H9 (cell line): ENCODE measurements around the gene KANSL1L. TPM values are rescaled to one million over a fixed set of nuclear protein-coding genes. Genes with fewer than 3 reads are reported as not detected.

ENCODE experiments used
- DNase-seq: peaks from one replicate; pipeline ENCODE4 v3.0.0-alpha.2; 2017
- H2AFZ ChIP-seq: one replicate; pipeline ENCODE4 v1.6.1; 2013; ENCODE audit warnings: mild to moderate bottlenecking, low read length, control low read depth, moderate library complexity
- H2AK5ac ChIP-seq: 2 replicates; pipeline ENCODE4 v1.6.1; 2013; ENCODE audit warnings: low read length, control low read depth, mixed read lengths; ENCODE audit not compliant: insufficient read length
- H2BK120ac ChIP-seq: one replicate; pipeline ENCODE4 v1.6.1; 2013; ENCODE audit warnings: low read depth, mild to moderate bottlenecking, low read length, control low read depth, inconsistent platforms; ENCODE audit not compliant: poor library complexity, severe bottlenecking
- H2BK12ac ChIP-seq: 2 replicates; pipeline ENCODE4 v1.6.1; 2013; ENCODE audit warnings: low read length, control low read depth, mixed read lengths, low read depth; ENCODE audit not compliant: insufficient read length
- H2BK15ac ChIP-seq: 2 replicates; pipeline ENCODE4 v1.6.1; 2013; ENCODE audit warnings: low read depth, low read length, control low read depth
- H2BK20ac ChIP-seq: one replicate; pipeline ENCODE4 v1.6.1; 2013; ENCODE audit warnings: low read depth, mild to moderate bottlenecking, low read length, control low read depth, inconsistent platforms; ENCODE audit not compliant: poor library complexity, severe bottlenecking
- H2BK5ac ChIP-seq: 2 replicates; pipeline ENCODE4 v1.6.1; 2013; ENCODE audit warnings: low read length, control low read depth, mixed read lengths; ENCODE audit not compliant: insufficient read length
- H3K14ac ChIP-seq: 2 replicates; pipeline ENCODE4 v1.6.1; 2013; ENCODE audit warnings: low read length, control low read depth; ENCODE audit not compliant: insufficient read depth
- H3K18ac ChIP-seq: 2 replicates; pipeline ENCODE4 v1.6.1; 2013; ENCODE audit warnings: low read depth, mild to moderate bottlenecking, mixed read lengths, low read length, control low read depth; ENCODE audit not compliant: insufficient read length
- H3K23ac ChIP-seq: 2 replicates; pipeline ENCODE4 v1.6.1; 2013; ENCODE audit warnings: low read length, control low read depth, mixed read lengths, low read depth; ENCODE audit not compliant: insufficient read length
- H3K23me2 ChIP-seq: 2 replicates; pipeline ENCODE4 v1.6.1; 2013; ENCODE audit warnings: low read depth, mild to moderate bottlenecking, mixed read lengths, low read length, control low read depth; ENCODE audit not compliant: insufficient read length, poor library complexity, severe bottlenecking
- H3K27ac ChIP-seq: 2 replicates; pipeline ENCODE4 v1.5.1; 2013; ENCODE audit warnings: low read length, control low read depth, mixed read lengths, low read depth; ENCODE audit not compliant: insufficient read length
- H3K27me3 ChIP-seq: 2 replicates; pipeline ENCODE4 v1.6.1; 2013; ENCODE audit warnings: low read length, control low read depth, inconsistent platforms; ENCODE audit not compliant: insufficient read depth
- H3K4ac ChIP-seq: 2 replicates; pipeline ENCODE4 v1.6.1; 2013; ENCODE audit warnings: low read depth, mild to moderate bottlenecking, control low read depth, inconsistent platforms, low read length, moderate library complexity
- H3K4me1 ChIP-seq: 2 replicates; pipeline ENCODE4 v1.6.1; 2013; ENCODE audit warnings: low read length, control low read depth, inconsistent platforms; ENCODE audit not compliant: insufficient read depth
- H3K4me2 ChIP-seq: 2 replicates; pipeline ENCODE4 v1.6.1; 2013; ENCODE audit warnings: low read length, control low read depth, mixed read lengths; ENCODE audit not compliant: insufficient read length, insufficient read depth
- H3K56ac ChIP-seq: 2 replicates; pipeline ENCODE4 v1.6.1; 2013; ENCODE audit warnings: low read depth, mild to moderate bottlenecking, mixed read lengths, low read length, control low read depth; ENCODE audit not compliant: insufficient read length
- H3K79me1 ChIP-seq: 2 replicates; pipeline ENCODE4 v1.6.1; 2013; ENCODE audit warnings: low read depth, mild to moderate bottlenecking, moderate library complexity, low read length, control low read depth, inconsistent platforms; ENCODE audit not compliant: insufficient read depth, poor library complexity, severe bottlenecking
- H3K79me2 ChIP-seq: 2 replicates; pipeline ENCODE4 v1.6.1; 2013; ENCODE audit warnings: low read length, control low read depth, inconsistent platforms; ENCODE audit not compliant: insufficient read depth
- H3K9ac ChIP-seq: 2 replicates; pipeline ENCODE4 v1.6.1; 2013; ENCODE audit warnings: low read length, control low read depth, mixed read lengths; ENCODE audit not compliant: insufficient read length; ENCODE audit errors: extremely low read depth
- H3K9me3 ChIP-seq: one replicate; pipeline ENCODE4 v1.6.1; 2013; ENCODE audit warnings: low read depth, low read length, inconsistent platforms; ENCODE audit not compliant: control insufficient read depth
- H3T11ph ChIP-seq: one replicate; pipeline ENCODE4 v1.6.1; 2013; ENCODE audit warnings: mild to moderate bottlenecking, low read length, control low read depth, inconsistent platforms
- H4K20me1 ChIP-seq: one replicate; pipeline ENCODE4 v1.6.1; 2013; ENCODE audit not compliant: control insufficient read depth, insufficient read length, insufficient read depth
- H4K5ac ChIP-seq: 2 replicates; pipeline ENCODE4 v1.6.1; 2013; ENCODE audit warnings: low read depth, mild to moderate bottlenecking, mixed read lengths, low read length, control low read depth; ENCODE audit not compliant: insufficient read length
- H4K8ac ChIP-seq: replicated peaks from 2 replicates; pipeline ENCODE4 v1.6.1; 2013; ENCODE audit warnings: low read length, control low read depth, mixed read lengths, low read depth; ENCODE audit not compliant: insufficient read length
- H4K91ac ChIP-seq: 2 replicates; pipeline ENCODE4 v1.6.1; 2013; ENCODE audit warnings: low read depth, mild to moderate bottlenecking, moderate library complexity, mixed read lengths, low read length, control low read depth; ENCODE audit not compliant: insufficient read length
- H3K27ac Mint-ChIP-seq, 3 experiments: 2 replicates in 2 of 3; 3 replicates in 1 of 3; pipeline ENCODE4 v1.8.0; 2020 to 2021; ENCODE audit warnings: mixed read lengths in 3 of 3, mild to moderate bottlenecking in 1 of 3, moderate library complexity in 1 of 3
- H3K27me3 Mint-ChIP-seq: 2 replicates; pipeline ENCODE4 v1.8.0; 2021; ENCODE audit warnings: low read depth, mild to moderate bottlenecking, moderate library complexity, mixed read lengths
- H3K36me3 Mint-ChIP-seq, 3 experiments: 2 replicates in 2 of 3; 3 replicates in 1 of 3; pipeline ENCODE4 v1.8.0; 2020 to 2021; ENCODE audit warnings: low read depth in 3 of 3, mixed read lengths in 3 of 3; ENCODE audit not compliant: insufficient read depth in 1 of 3
- H3K4me1 Mint-ChIP-seq, 2 experiments: 2 replicates each; pipeline ENCODE4 v1.8.0; 2020; ENCODE audit warnings: mixed read lengths in 2 of 2
- H3K4me3 Mint-ChIP-seq, 2 experiments: 2 replicates in 1 of 2; 3 replicates in 1 of 2; pipeline ENCODE4 v1.8.0; 2020 to 2021; ENCODE audit warnings: mild to moderate bottlenecking in 2 of 2, mixed read lengths in 2 of 2, moderate library complexity in 1 of 2
- H3K9me3 Mint-ChIP-seq, 2 experiments: 2 replicates in 1 of 2; 3 replicates in 1 of 2; pipeline ENCODE4 v1.8.0; 2020; ENCODE audit warnings: mild to moderate bottlenecking in 2 of 2, mixed read lengths in 2 of 2, moderate library complexity in 1 of 2
- total RNA-seq: library from RNA; stranded (reverse); gene quantifications from 2 replicates; pipeline ENCODE4 v1.2.1, GENCODE V29; 2021
- TF ChIP-seq, protein P1 (sequence below): fragments of 200-600 bp; sonication (generic); conservative IDR thresholded peaks from 3 replicates; pipeline ENCODE4 v1.8.0; 2021; ENCODE audit warnings: antibody characterized with exemption, mild to moderate bottlenecking

KANSL1L gene
- total RNA-seq, 1 experiment from 2014 or later, result 8.2 TPM

DNA sequence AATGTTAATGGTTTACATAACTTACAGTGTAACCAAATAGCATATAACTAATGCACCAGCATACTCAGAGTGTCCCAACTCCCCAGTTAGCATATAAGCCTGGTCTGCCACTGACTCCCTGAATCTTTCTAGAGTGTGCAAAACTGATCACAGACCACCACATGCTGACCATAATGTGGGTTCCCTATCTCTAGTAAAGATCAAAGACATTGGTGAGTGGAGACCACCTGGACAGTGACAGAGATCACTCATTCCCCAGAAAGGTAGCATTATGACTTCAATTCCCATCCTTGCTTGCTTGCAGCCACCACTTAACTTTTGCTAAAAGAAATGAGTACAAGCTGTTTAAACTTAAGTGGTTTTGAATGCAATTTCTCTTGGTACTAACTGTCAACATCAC is 39.0 kb downstream of the KANSL1L start:
- Histone ChIP-seq H4K20me1 (no peaks in the 10 kb centered on the region), H3T11ph (no peak overlapping the region), H3K23ac (no peak overlapping the region), H3K14ac (no peak overlapping the region), H2BK20ac (no peak overlapping the region), H2BK12ac (no peak overlapping the region), H2AK5ac (no peak overlapping the region), H3K9me3 (no peaks in the 10 kb centered on the region), H3K79me2 (no peaks in the 10 kb centered on the region), H4K8ac (no peak overlapping the region), H4K5ac (no peak overlapping the region), H3K23me2 (no peaks in the 10 kb centered on the region), H3K79me1 (no peaks in the 10 kb centered on the region), H2BK5ac (no peak overlapping the region), H3K9ac (no peak overlapping the region), H2AFZ (no peak overlapping the region), H3K4ac (no peak overlapping the region), H3K27ac (no peak overlapping the region), H3K56ac (no peak overlapping the region), H3K18ac (no peak overlapping the region), H3K4me1 (0 out of 2 replicates have a peak, but pooled peaks cover 3% of the 10 kb centered on the region), H2BK120ac (no peak overlapping the region), H2BK15ac (no peak overlapping the region), H4K91ac (no peak overlapping the region), H3K27me3 (no peaks in the 10 kb centered on the region), H3K4me2 (no peak overlapping the region)
- H3K27me3 Mint-ChIP-seq, result no peaks in the 10 kb centered on the region
- H3K4me3 Mint-ChIP-seq, result no peak overlapping the region
- peaks cover 3 to 11% (median 9%) of the 10 kb centered on the region in 3 experiments for H3K36me3 Mint-ChIP-seq
- H3K4me1 Mint-ChIP-seq, result peaks cover 7 to 8% of the 10 kb centered on the region in 2 experiments
- DNase-seq, result no peak
- no peaks in the 10 kb centered on the region; a peak in 2 of 5 replicates for H3K9me3 Mint-ChIP-seq
- TF ChIP-seq, protein P1, sequence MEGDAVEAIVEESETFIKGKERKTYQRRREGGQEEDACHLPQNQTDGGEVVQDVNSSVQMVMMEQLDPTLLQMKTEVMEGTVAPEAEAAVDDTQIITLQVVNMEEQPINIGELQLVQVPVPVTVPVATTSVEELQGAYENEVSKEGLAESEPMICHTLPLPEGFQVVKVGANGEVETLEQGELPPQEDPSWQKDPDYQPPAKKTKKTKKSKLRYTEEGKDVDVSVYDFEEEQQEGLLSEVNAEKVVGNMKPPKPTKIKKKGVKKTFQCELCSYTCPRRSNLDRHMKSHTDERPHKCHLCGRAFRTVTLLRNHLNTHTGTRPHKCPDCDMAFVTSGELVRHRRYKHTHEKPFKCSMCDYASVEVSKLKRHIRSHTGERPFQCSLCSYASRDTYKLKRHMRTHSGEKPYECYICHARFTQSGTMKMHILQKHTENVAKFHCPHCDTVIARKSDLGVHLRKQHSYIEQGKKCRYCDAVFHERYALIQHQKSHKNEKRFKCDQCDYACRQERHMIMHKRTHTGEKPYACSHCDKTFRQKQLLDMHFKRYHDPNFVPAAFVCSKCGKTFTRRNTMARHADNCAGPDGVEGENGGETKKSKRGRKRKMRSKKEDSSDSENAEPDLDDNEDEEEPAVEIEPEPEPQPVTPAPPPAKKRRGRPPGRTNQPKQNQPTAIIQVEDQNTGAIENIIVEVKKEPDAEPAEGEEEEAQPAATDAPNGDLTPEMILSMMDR, result no peak
- no peak overlapping the region for H3K27ac Mint-ChIP-seq
